Endothelial cell of umbilical vein (primary cell): ENCODE data around the gene EFNA5. TPM values are rescaled to one million over a fixed set of nuclear protein-coding genes. Genes with fewer than 3 reads are reported as not detected.

Source experiments
- BruUV-seq: library from RNA; stranded (reverse); fragments of 400-500 nt; replicated peaks from 2 replicates; lab custom pipeline; 2021; lab: Mats Ljungman, UMichigan
- CTCF ChIA-PET: fragments of 300-600, 350-600 bp; sonication (Branson Sonifier 250); formaldehyde crosslinking; loops from one replicate; lab custom pipeline; 2021; ENCODE audit warnings: antibody characterized with exemption, inconsistent platforms; lab: Charles Lee
- POLR2A ChIA-PET: fragments of 300-600, 350-600 bp; sonication (Branson Sonifier 250); formaldehyde crosslinking; loops from one replicate; lab custom pipeline; 2021; ENCODE audit warnings: antibody characterized with exemption, inconsistent platforms; lab: Charles Lee
- DNase-seq: peaks from one replicate; pipeline ENCODE4 v3.0.0-alpha.2; 2011; ENCODE audit warnings: low read depth, low spot score
- FAIRE-seq: peaks from 2 replicates; lab custom pipeline; 2011; peaks lifted over from hg19 to GRCh38; lab: Jason Lieb, UNC
- H2AFZ ChIP-seq: 2 replicates; pipeline ENCODE4 v1.6.0; 2012; ENCODE audit warnings: low read depth, low read length, control low read depth, inconsistent platforms
- H3K27ac ChIP-seq: 2 replicates; pipeline ENCODE4 v1.5.1; 2011; ENCODE audit warnings: low read depth, mild to moderate bottlenecking, control low read depth, low read length, moderate library complexity; ENCODE audit not compliant: insufficient read depth
- H3K27me3 ChIP-seq, 2 experiments: 2 replicates each; pipeline versions ENCODE4 v1.6.0 to v1.6.1; 2011; ENCODE audit warnings: low read length in 2 of 2, mixed read lengths in 1 of 2; ENCODE audit not compliant: control insufficient read depth in 2 of 2, insufficient read depth in 2 of 2
- H3K36me3 ChIP-seq, 2 experiments: 2 replicates in 1 of 2; 3 replicates in 1 of 2; pipeline ENCODE4 v1.5.1; 2011; ENCODE audit warnings: low read length in 2 of 2, mild to moderate bottlenecking in 1 of 2, moderate library complexity in 1 of 2; ENCODE audit not compliant: control insufficient read depth in 2 of 2, insufficient read depth in 2 of 2; ENCODE audit errors: extremely low read depth in 1 of 2
- H3K4me1 ChIP-seq: 3 replicates; pipeline ENCODE4 v1.5.1; 2011; ENCODE audit warnings: mild to moderate bottlenecking, low read length; ENCODE audit not compliant: control insufficient read depth, insufficient read depth; ENCODE audit errors: extremely low read depth
- H3K4me2 ChIP-seq: 2 replicates; pipeline ENCODE4 v1.6.1; 2011; ENCODE audit warnings: low read length, control low read depth, mixed read lengths; ENCODE audit not compliant: insufficient read depth
- H3K4me3 ChIP-seq, 3 experiments: fragments of 200-600 bp in 1 of 3; sonication (generic), shearing (Covaris generic) in 1 of 3; replicated peaks in 1 of 3; 2 replicates each; pipeline ENCODE4 v1.5.1; 2011 to 2016; ENCODE audit warnings: control low read depth in 3 of 3, low read length in 3 of 3, mild to moderate bottlenecking in 2 of 3, inconsistent platforms in 1 of 3, low read depth in 1 of 3, moderate library complexity in 1 of 3; ENCODE audit not compliant: insufficient read depth in 1 of 3
- H3K79me2 ChIP-seq: 2 replicates; pipeline ENCODE4 v1.6.0; 2012; ENCODE audit warnings: low read length, inconsistent platforms; ENCODE audit not compliant: control insufficient read depth, insufficient read depth
- H3K9ac ChIP-seq: replicated peaks from 2 replicates; pipeline ENCODE3; 2011; ENCODE audit warnings: low read length, control low read depth; ENCODE audit not compliant: insufficient read depth; ENCODE audit errors: extremely low read depth
- H3K9me1 ChIP-seq: replicated peaks from 3 replicates; pipeline ENCODE4 v1.6.0; 2011; ENCODE audit warnings: mild to moderate bottlenecking, low read length; ENCODE audit not compliant: control insufficient read depth, insufficient read depth; ENCODE audit errors: extremely low read depth
- H3K9me3 ChIP-seq: replicated peaks from 2 replicates; pipeline ENCODE4 v1.5.1; 2012; ENCODE audit warnings: low read length, inconsistent platforms; ENCODE audit not compliant: control insufficient read depth, insufficient read depth
- H4K20me1 ChIP-seq: replicated peaks from 2 replicates; pipeline ENCODE3; 2011; ENCODE audit warnings: mild to moderate bottlenecking, low read length; ENCODE audit not compliant: control insufficient read depth, insufficient read depth; ENCODE audit errors: extremely low read depth
- CTCF ChIP-seq, 2 donors: IDR thresholded peaks; 1 replicate in 1 of 2; 2 replicates in 1 of 2; pipeline ENCODE4 v1.5.1; 2011; ENCODE audit warnings: low read length in 2 of 2, mild to moderate bottlenecking in 2 of 2, moderate library complexity in 2 of 2, control low read depth in 1 of 2, inconsistent platforms in 1 of 2, low read depth in 1 of 2; ENCODE audit not compliant: insufficient read depth in 1 of 2; ENCODE audit errors: extremely low read depth in 1 of 2
- EZH2 ChIP-seq: IDR thresholded peaks from 2 replicates; pipeline ENCODE4 v1.6.1; 2012; ENCODE audit warnings: borderline replicate concordance, low read depth, mild to moderate bottlenecking, moderate library complexity, low read length, inconsistent platforms; ENCODE audit not compliant: severe bottlenecking
- FOS ChIP-seq: IDR thresholded peaks from 2 replicates; pipeline ENCODE4 v1.6.1; 2011; ENCODE audit warnings: mild to moderate bottlenecking, low read length, moderate library complexity, borderline replicate concordance; ENCODE audit not compliant: insufficient read depth
- GATA2 ChIP-seq: IDR thresholded peaks from 2 replicates; pipeline ENCODE4 v1.7.0; 2011; ENCODE audit warnings: low read depth, mild to moderate bottlenecking, moderate library complexity, mixed read lengths, low read length; ENCODE audit not compliant: insufficient read length, insufficient read depth
- JUN ChIP-seq: IDR thresholded peaks from 2 replicates; pipeline ENCODE4 v1.6.1; 2011; ENCODE audit warnings: borderline replicate concordance, low read depth; ENCODE audit not compliant: insufficient read length, insufficient read depth
- MAX ChIP-seq: IDR thresholded peaks from 2 replicates; pipeline ENCODE4 v1.6.1; 2011; ENCODE audit not compliant: insufficient read depth, insufficient read length
- MYC ChIP-seq: IDR thresholded peaks from one replicate; pipeline ENCODE4 v1.6.1; 2011; ENCODE audit warnings: mild to moderate bottlenecking, low read depth, low read length
- POLR2A ChIP-seq: IDR thresholded peaks from 2 replicates; pipeline ENCODE4 v1.6.1; 2012; ENCODE audit warnings: low read depth, mild to moderate bottlenecking, control low read depth, low read length
- POLR2AphosphoS5 ChIP-seq: IDR thresholded peaks from 2 replicates; pipeline ENCODE4 v1.6.1; 2012; ENCODE audit warnings: low read depth, mild to moderate bottlenecking, control low read depth, low read length, moderate library complexity; ENCODE audit not compliant: insufficient read depth
- dilution Hi-C: fragments of 300-500 bp; cut with MboI; formaldehyde crosslinking; loops from one replicate; pipeline ENCODE4 v1.15.0; 2019; ENCODE audit warnings: low sequenced_read_pairs; ENCODE audit not compliant: extremely low pct_ligation_motif_present
- intact Hi-C: fragments of 100-400 bp; cut with micrococcal nuclease; formaldehyde crosslinking; loops from one replicate; pipeline ENCODE4 v1.10.0; 2022
- polyA plus RNA-seq, 4 experiments: library from polyadenylated mRNA; depleted of rRNA in 3 of 4; stranded (reverse) in 3 of 4; unstranded in 1 of 4; fragments of >200 nt; gene quantifications; 2 replicates each; pipeline versions ENCODE4 v1.2.1 to v1.2.3, GENCODE V29; 2011 to 2012; ENCODE audit warnings: missing spikeins in 1 of 4
- total RNA-seq: library from RNA; stranded (reverse); gene quantifications from 2 replicates; pipeline ENCODE4 v1.2.3, GENCODE V29; 2021

EFNA5 gene
- total and polyA plus RNA-seq, 2 donors (not counting 3 experiments of a cell fraction or from before 2014, with no cell fraction given): 13.6 to 22.1 TPM

- intact Hi-C loops: no loop called here
- DNase-seq: no peak
- no peak overlapping the region for H3K4me2 ChIP-seq
Measured at GRCh38 chr5:107516452-107517184, 154.1 kb downstream of the EFNA5 start.

DNA sequence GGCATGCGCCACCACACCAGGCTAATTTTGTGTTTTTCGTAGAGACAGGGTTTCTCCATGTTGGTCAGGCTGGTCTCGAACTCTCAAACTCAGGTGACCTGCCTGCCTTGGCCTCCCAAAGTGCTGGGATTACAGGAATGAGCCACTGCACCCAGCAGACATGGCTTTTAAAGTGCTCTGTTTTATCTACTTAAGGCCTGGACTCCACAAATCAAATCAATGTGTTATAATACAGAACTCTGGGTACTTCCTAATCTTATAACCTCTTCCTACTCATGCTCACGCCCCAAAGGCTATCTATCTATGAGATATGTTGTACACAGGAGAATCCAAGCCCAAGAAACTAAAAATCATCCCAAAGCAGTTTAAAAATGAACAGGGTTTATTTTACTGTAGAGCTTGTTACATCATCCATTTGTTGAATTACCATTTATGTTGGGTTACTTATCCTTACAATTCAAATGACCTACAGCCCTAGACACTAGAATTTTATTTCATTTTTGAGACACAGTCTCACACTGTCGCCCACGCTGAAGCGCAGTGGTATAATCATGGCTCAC is 155.1 kb downstream of the EFNA5 start:
- Histone ChIP-seq H3K4me1 (peaks cover 2% of the 10 kb centered on the region), H4K20me1 (no peaks in the 10 kb centered on the region), H3K79me2 (no peaks in the 10 kb centered on the region), H3K36me3 (no peaks in the 10 kb centered on the region), H3K27ac (no peak overlapping the region), H2AFZ (no peak overlapping the region), H3K4me3 (no peak overlapping the region), H3K9me3 (no peaks in the 10 kb centered on the region), H3K9ac (no peak overlapping the region), H3K4me2 (no peak overlapping the region), H3K27me3 (no peaks in the 10 kb centered on the region), H3K9me1 (no peaks in the 10 kb centered on the region)
- dilution Hi-C loops: no loop called here
- TF ChIP-seq POLR2A (no peak), POLR2AphosphoS5 (no peak), EZH2 (no peak), MAX (no peak), CTCF (IDR thresholded peaks at IDR 0.05; ENCODE audit: extremely low read depth in 1 of 2, insufficient read depth in 1 of 2, low read depth in 1 of 2, low read length in 2 of 2) (no peak), JUN (no peak), GATA2 (no peak), FOS (no peak), MYC (no peak)
- DNase-seq (no peak), FAIRE-seq (no peak)
- intact Hi-C loops: no loop called here
- POLR2A ChIA-PET: no interaction called here
- no TSS peak for BruUV-seq
- CTCF ChIA-PET: interaction anchor here (0.6 to 2.1 kb wide), 4 partner anchors 9 to 57 kb away, joined by 3 to 4 read pairs (median 4); no protein-coding TSS in a partner anchor

More at GRCh38 chr5:107516452-107517184, 154.1 kb downstream of the EFNA5 start:
- no peak for TF ChIP-seq MYC
- H3K4me3 ChIP-seq: no peak overlapping the region
- H3K9me3 ChIP-seq: no peaks in the 10 kb centered on the region
- no peaks in the 10 kb centered on the region for H3K27me3 ChIP-seq
- dilution Hi-C loops: no loop called here
- H2AFZ ChIP-seq: no peak overlapping the region
- ChIA-PET POLR2A (no interaction called here), CTCF (interaction anchor here (1.0 kb wide), 1 partner anchor 37 kb away, joined by 4 read pairs; no protein-coding TSS in a partner anchor)
- H3K4me1 ChIP-seq: peaks cover 2% of the 10 kb centered on the region
- H3K9me1 ChIP-seq: no peaks in the 10 kb centered on the region
- FAIRE-seq: no peak
- H3K27ac ChIP-seq: no peak overlapping the region
- H3K36me3 ChIP-seq: no peaks in the 10 kb centered on the region
- H3K9ac ChIP-seq: no peak overlapping the region
- H3K79me2 ChIP-seq: no peaks in the 10 kb centered on the region
- H4K20me1 ChIP-seq: no peaks in the 10 kb centered on the region
- BruUV-seq: no TSS peak
